Activated T-helper 1 cell treated with anti-CD3 and anti-CD28 coated beads, Interleukin-12 subunit alpha, Interleukin-12 subunit beta, Interleukin-2, Interleukin-4 antibody, amounts not matched to agents 30 ng/mL and 10 ng/mL and 1 ng/mL, durations not matched to agents 14 hours and 24 hours and 36 hours (primary cell): ENCODE data around the gene NATD1. TPM values are rescaled to one million over a fixed set of nuclear protein-coding genes. Genes with fewer than 3 reads are reported as not detected.

Experiments used
- DNase-seq: peaks from one replicate; pipeline ENCODE4 v3.0.0; 2021; ENCODE audit warnings: low spot score
- H3K27ac Mint-ChIP-seq: one replicate; pipeline ENCODE4 v1.8.0; 2021; ENCODE audit warnings: mild to moderate bottlenecking, mixed read lengths
- H3K27me3 Mint-ChIP-seq: one replicate; pipeline ENCODE4 v1.8.0; 2022; ENCODE audit warnings: mild to moderate bottlenecking, moderate library complexity, mixed read lengths; ENCODE audit not compliant: insufficient read depth
- H3K36me3 Mint-ChIP-seq: one replicate; pipeline ENCODE4 v1.8.0; 2021; ENCODE audit warnings: low read depth, mixed read lengths
- H3K4me1 Mint-ChIP-seq: one replicate; pipeline ENCODE4 v1.8.0; 2021; ENCODE audit warnings: low read depth, mixed read lengths
- H3K4me3 Mint-ChIP-seq: one replicate; pipeline ENCODE4 v1.8.0; 2021; ENCODE audit warnings: mild to moderate bottlenecking, moderate library complexity, mixed read lengths
- H3K9me3 Mint-ChIP-seq: one replicate; pipeline ENCODE4 v1.8.0; 2021; ENCODE audit warnings: mixed read lengths
- intact Hi-C: fragments of 100-400 bp; cut with micrococcal nuclease; formaldehyde crosslinking; loops from one replicate; pipeline ENCODE4 v1.15.1; 2024
- total RNA-seq: library from RNA; stranded (reverse); gene quantifications from 2 replicates; pipeline ENCODE4 v1.2.3, GENCODE V29; 2022

The NATD1 gene
- total RNA-seq, 1 donor from 2014 or later: 1.6 TPM

GRCh38 chr17:21245639-21246084 lies 7.5 kb downstream of the NATD1 start:
- intact Hi-C loops: no loop called here
- no peaks in the 10 kb centered on the region for H3K27me3 Mint-ChIP-seq
- H3K27ac Mint-ChIP-seq: no peak overlapping the region
- H3K4me1 Mint-ChIP-seq: no peaks in the 10 kb centered on the region
- no peaks in the 10 kb centered on the region for H3K9me3 Mint-ChIP-seq
- no peaks in the 10 kb centered on the region for H3K36me3 Mint-ChIP-seq
- DNase-seq: no peak
- no peak overlapping the region for H3K4me3 Mint-ChIP-seq

GRCh38 chr17:21243516-21244303 lies 9.5 kb downstream of the NATD1 start:
- H3K4me3 Mint-ChIP-seq: no peak overlapping the region
- intact Hi-C loops: no loop called here
- no peaks in the 10 kb centered on the region for H3K36me3 Mint-ChIP-seq
- no peaks in the 10 kb centered on the region for H3K27me3 Mint-ChIP-seq
- no peaks in the 10 kb centered on the region for H3K4me1 Mint-ChIP-seq
- H3K9me3 Mint-ChIP-seq: no peaks in the 10 kb centered on the region
- H3K27ac Mint-ChIP-seq: no peak overlapping the region
- no peak for DNase-seq

- Mint-ChIP-seq H3K36me3 (no peaks in the 10 kb centered on the region), H3K27ac (no peak overlapping the region), H3K9me3 (no peaks in the 10 kb centered on the region), H3K4me3 (no peak overlapping the region), H3K4me1 (no peaks in the 10 kb centered on the region), H3K27me3 (no peaks in the 10 kb centered on the region)
- DNase-seq: no peak
- intact Hi-C loops: no loop called here
Observed at GRCh38 chr17:21242780-21243515, 10.3 kb downstream of the NATD1 start.

GRCh38 chr17:21242026-21242697 lies 11.0 kb downstream of the NATD1 start:
- no peaks in the 10 kb centered on the region for H3K36me3 Mint-ChIP-seq
- DNase-seq: no peak
- intact Hi-C loops: no loop called here

GRCh38 chr17:21241564-21241963 lies 11.6 kb downstream of the NATD1 start:
- Mint-ChIP-seq H3K27ac (no peak overlapping the region), H3K9me3 (no peaks in the 10 kb centered on the region), H3K4me3 (no peak overlapping the region), H3K27me3 (no peaks in the 10 kb centered on the region), H3K4me1 (no peaks in the 10 kb centered on the region), H3K36me3 (no peaks in the 10 kb centered on the region)
- intact Hi-C loops: no loop called here
- no peak for DNase-seq

More at GRCh38 chr17:21242026-21242697, 11.0 kb downstream of the NATD1 start:
- H3K4me3 Mint-ChIP-seq: no peak overlapping the region
- no peak overlapping the region for H3K27ac Mint-ChIP-seq
- no peaks in the 10 kb centered on the region for H3K9me3 Mint-ChIP-seq
- H3K27me3 Mint-ChIP-seq: no peaks in the 10 kb centered on the region
- no peaks in the 10 kb centered on the region for H3K4me1 Mint-ChIP-seq

GRCh38 chr17:21240369-21241055 lies 12.7 kb downstream of the NATD1 start:
- Mint-ChIP-seq H3K27me3 (no peaks in the 10 kb centered on the region), H3K27ac (no peak overlapping the region), H3K4me1 (no peaks in the 10 kb centered on the region), H3K9me3 (peaks cover 4% of the 10 kb centered on the region), H3K36me3 (peaks cover 2% of the 10 kb centered on the region), H3K4me3 (no peak overlapping the region)
- DNase-seq: no peak
- intact Hi-C loops: no loop called here

- Mint-ChIP-seq H3K36me3 (peaks cover 2% of the 10 kb centered on the region), H3K4me3 (no peak overlapping the region), H3K27me3 (no peaks in the 10 kb centered on the region), H3K4me1 (no peaks in the 10 kb centered on the region), H3K9me3 (peaks cover 4% of the 10 kb centered on the region), H3K27ac (no peak overlapping the region)
- no peak for DNase-seq
- intact Hi-C loops: no loop called here
Observed at GRCh38 chr17:21239680-21240368, 13.4 kb downstream of the NATD1 start.

GRCh38 chr17:21235921-21236320 lies 17.3 kb downstream of the NATD1 start:
- H3K36me3 Mint-ChIP-seq: peaks cover 6% of the 10 kb centered on the region
- peak overlapping the region; percentile 73 for H3K27ac Mint-ChIP-seq
- H3K9me3 Mint-ChIP-seq: peaks cover 14% of the 10 kb centered on the region
- no peaks in the 10 kb centered on the region for H3K27me3 Mint-ChIP-seq
- H3K4me3 Mint-ChIP-seq: no peak overlapping the region
- no peak for DNase-seq
- intact Hi-C loops: no loop called here
- H3K4me1 Mint-ChIP-seq: no peaks in the 10 kb centered on the region

- intact Hi-C loops: no loop called here
- no peak for DNase-seq
- Mint-ChIP-seq H3K4me3 (no peak overlapping the region), H3K27me3 (no peaks in the 10 kb centered on the region), H3K9me3 (peaks cover 14% of the 10 kb centered on the region), H3K4me1 (no peaks in the 10 kb centered on the region), H3K27ac (no peak overlapping the region), H3K36me3 (peaks cover 6% of the 10 kb centered on the region)
Observed at GRCh38 chr17:21233581-21234347, 19.4 kb downstream of the NATD1 start.

GRCh38 chr17:21232033-21232749 lies 21.0 kb downstream of the NATD1 start:
- H3K4me1 Mint-ChIP-seq: no peaks in the 10 kb centered on the region
- H3K27ac Mint-ChIP-seq: no peak overlapping the region
- peaks cover 14% of the 10 kb centered on the region for H3K9me3 Mint-ChIP-seq
- H3K4me3 Mint-ChIP-seq: no peak overlapping the region
- no peak for DNase-seq
- no peaks in the 10 kb centered on the region for H3K27me3 Mint-ChIP-seq
- intact Hi-C loops: no loop called here
- H3K36me3 Mint-ChIP-seq: peaks cover 6% of the 10 kb centered on the region

GRCh38 chr17:21231533-21231932 lies 21.7 kb downstream of the NATD1 start:
- peaks cover 14% of the 10 kb centered on the region for H3K9me3 Mint-ChIP-seq
- no peak overlapping the region for H3K27ac Mint-ChIP-seq

More at GRCh38 chr17:21231533-21231932, 21.7 kb downstream of the NATD1 start:
- DNase-seq: no peak
- Mint-ChIP-seq H3K4me3 (no peak overlapping the region), H3K4me1 (no peaks in the 10 kb centered on the region), H3K36me3 (peaks cover 6% of the 10 kb centered on the region), H3K27me3 (no peaks in the 10 kb centered on the region)
- intact Hi-C loops: no loop called here
